Measurements from ENCODE around the gene MKS1. TPM values are rescaled to one million over a fixed set of nuclear protein-coding genes. Genes with fewer than 3 reads are reported as not detected.

Gene MKS1
- total RNA-seq, 1 experiment from 2014 or later: 12.1 TPM

GRCh38 chr17:58210922-58211321 is 8.1 kb downstream of the MKS1 start:
- ChIA-PET CTCF (no interaction called here), POLR2A (no interaction called here)
- Histone ChIP-seq H3K36me3 (ENCODE audit: control insufficient read depth, insufficient read depth, low read length) (no peaks in the 10 kb centered on the region), H3K9me3 (ENCODE audit: control insufficient read depth, insufficient read depth, low read depth, low read length) (no peaks in the 10 kb centered on the region), H3K27ac (ENCODE audit: low read length) (no peak overlapping the region), H3K4me1 (ENCODE audit: control insufficient read depth, insufficient read depth, low read length) (no peaks in the 10 kb centered on the region), H3K27me3 (ENCODE audit: control insufficient read depth, insufficient read depth, low read length) (no peaks in the 10 kb centered on the region), H3K4me3 (ENCODE audit: low read depth in 2 of 2, low read length in 2 of 2) (no peak overlapping the region)
- TF ChIP-seq POLR2AphosphoS5 (IDR thresholded peaks at IDR 0.05; ENCODE audit: low read depth, low read length) (no peak), CTCF (IDR thresholded peaks at IDR 0.05) (peak; percentile 40)
- no peak for DNase-seq (ENCODE audit: low read depth, low spot score)
- ATAC-seq: no peak
- intact Hi-C loops (cut with micrococcal nuclease; ENCODE audit: unreplicated experiment): no loop called here
- no TSS peak for BruUV-seq (replicated peaks)
- in situ Hi-C loops (cut with HindIII; ENCODE audit: low pct_unique_long_range_greater_than_20kb, low sequenced_read_pairs): no loop called here

- H3K27ac ChIP-seq (ENCODE audit: low read length): no peak overlapping the region
Measured at GRCh38 chr17:58208344-58208743, 10.7 kb downstream of the MKS1 start.

More at GRCh38 chr17:58208344-58208743, 10.7 kb downstream of the MKS1 start:
- in situ Hi-C loops (cut with HindIII; ENCODE audit: low pct_unique_long_range_greater_than_20kb, low sequenced_read_pairs) (no loop called here), intact Hi-C loops (cut with micrococcal nuclease; ENCODE audit: unreplicated experiment) (no loop called here)
- Histone ChIP-seq H3K36me3 (ENCODE audit: control insufficient read depth, insufficient read depth, low read length) (no peaks in the 10 kb centered on the region), H3K27me3 (ENCODE audit: control insufficient read depth, insufficient read depth, low read length) (no peaks in the 10 kb centered on the region), H3K4me3 (ENCODE audit: low read depth in 2 of 2, low read length in 2 of 2) (no peak overlapping the region), H3K9me3 (ENCODE audit: control insufficient read depth, insufficient read depth, low read depth, low read length) (no peaks in the 10 kb centered on the region), H3K4me1 (ENCODE audit: control insufficient read depth, insufficient read depth, low read length) (no peaks in the 10 kb centered on the region)
- ATAC-seq: no peak
- ChIA-PET POLR2A (no interaction called here), CTCF (no interaction called here)
- TF ChIP-seq TCF7L2 (IDR thresholded peaks at IDR 0.05; ENCODE audit: low read depth, low read length) (no peak), POLR2AphosphoS5 (IDR thresholded peaks at IDR 0.05; ENCODE audit: low read depth, low read length) (no peak), CTCF (IDR thresholded peaks at IDR 0.05) (no peak)
- TF ChIP-seq, protein P1, sequence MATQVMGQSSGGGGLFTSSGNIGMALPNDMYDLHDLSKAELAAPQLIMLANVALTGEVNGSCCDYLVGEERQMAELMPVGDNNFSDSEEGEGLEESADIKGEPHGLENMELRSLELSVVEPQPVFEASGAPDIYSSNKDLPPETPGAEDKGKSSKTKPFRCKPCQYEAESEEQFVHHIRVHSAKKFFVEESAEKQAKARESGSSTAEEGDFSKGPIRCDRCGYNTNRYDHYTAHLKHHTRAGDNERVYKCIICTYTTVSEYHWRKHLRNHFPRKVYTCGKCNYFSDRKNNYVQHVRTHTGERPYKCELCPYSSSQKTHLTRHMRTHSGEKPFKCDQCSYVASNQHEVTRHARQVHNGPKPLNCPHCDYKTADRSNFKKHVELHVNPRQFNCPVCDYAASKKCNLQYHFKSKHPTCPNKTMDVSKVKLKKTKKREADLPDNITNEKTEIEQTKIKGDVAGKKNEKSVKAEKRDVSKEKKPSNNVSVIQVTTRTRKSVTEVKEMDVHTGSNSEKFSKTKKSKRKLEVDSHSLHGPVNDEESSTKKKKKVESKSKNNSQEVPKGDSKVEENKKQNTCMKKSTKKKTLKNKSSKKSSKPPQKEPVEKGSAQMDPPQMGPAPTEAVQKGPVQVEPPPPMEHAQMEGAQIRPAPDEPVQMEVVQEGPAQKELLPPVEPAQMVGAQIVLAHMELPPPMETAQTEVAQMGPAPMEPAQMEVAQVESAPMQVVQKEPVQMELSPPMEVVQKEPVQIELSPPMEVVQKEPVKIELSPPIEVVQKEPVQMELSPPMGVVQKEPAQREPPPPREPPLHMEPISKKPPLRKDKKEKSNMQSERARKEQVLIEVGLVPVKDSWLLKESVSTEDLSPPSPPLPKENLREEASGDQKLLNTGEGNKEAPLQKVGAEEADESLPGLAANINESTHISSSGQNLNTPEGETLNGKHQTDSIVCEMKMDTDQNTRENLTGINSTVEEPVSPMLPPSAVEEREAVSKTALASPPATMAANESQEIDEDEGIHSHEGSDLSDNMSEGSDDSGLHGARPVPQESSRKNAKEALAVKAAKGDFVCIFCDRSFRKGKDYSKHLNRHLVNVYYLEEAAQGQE (IDR thresholded peaks at IDR 0.05; ENCODE audit: insufficient read depth in 1 of 2, low read depth in 2 of 2, low read length in 1 of 2): no peak
- BruUV-seq (replicated peaks): no TSS peak
- DNase-seq (ENCODE audit: low read depth, low spot score): no peak
